HCT116 (cell line): ENCODE results near the gene NXPE3.

Source experiments
- CTCF ChIP-seq, 3 experiments: fragments of 200-600 bp in 1 of 3; sonication (generic) in 1 of 3; IDR thresholded peaks in 2 of 3; conservative IDR thresholded peaks in 1 of 3; 2 replicates each; pipeline ENCODE4 v1.5.1; 2012 to 2017; ENCODE audit warnings: low read depth in 2 of 3, low read length in 2 of 3, antibody characterized with exemption in 1 of 3, borderline replicate concordance in 1 of 3, control low read depth in 1 of 3, mild to moderate bottlenecking in 1 of 3, mixed read lengths in 1 of 3, mixed run types in 1 of 3, moderate library complexity in 1 of 3; ENCODE audit not compliant: insufficient read depth in 1 of 3
- EZH2 ChIP-seq: fragments of 200-600 bp; sonication (generic); IDR thresholded peaks from 2 replicates; pipeline ENCODE4 v1.6.1; 2017; ENCODE audit warnings: antibody characterized with exemption, mixed run types
- EZH2phosphoT487 ChIP-seq: fragments of 200-600 bp; IDR thresholded peaks from 2 replicates; pipeline ENCODE4 v1.6.1; 2018; ENCODE audit warnings: antibody characterized with exemption, borderline replicate concordance
- POLR2A ChIP-seq: IDR thresholded peaks from 2 replicates; pipeline ENCODE4 v1.7.0; 2011; ENCODE audit warnings: borderline replicate concordance; ENCODE audit not compliant: insufficient read depth, insufficient read length; ENCODE audit errors: extremely low read depth
- POLR2AphosphoS5 ChIP-seq: IDR thresholded peaks from 2 replicates; pipeline ENCODE4 v1.6.1; 2011; ENCODE audit warnings: mild to moderate bottlenecking, low read depth, low read length, moderate library complexity
- RAD21 ChIP-seq: IDR thresholded peaks from 2 replicates; pipeline ENCODE4 v1.6.1; 2012; ENCODE audit warnings: low read depth, mild to moderate bottlenecking
- SP1 ChIP-seq: IDR thresholded peaks from 2 replicates; pipeline ENCODE4 v1.6.1; 2012; ENCODE audit warnings: low read depth
- SRF ChIP-seq: IDR thresholded peaks from 2 replicates; pipeline ENCODE4 v1.6.1; 2012; ENCODE audit warnings: low read depth
- ZFX ChIP-seq: fragments of 450-650 bp; IDR thresholded peaks from 2 replicates; pipeline ENCODE4 v1.6.1; 2017
- TF ChIP-seq, protein P1 (sequence below): IDR thresholded peaks from 2 replicates; pipeline ENCODE4 v1.6.1; 2012; ENCODE audit warnings: low read depth
- TF ChIP-seq, protein P2 (sequence below): IDR thresholded peaks from 2 replicates; pipeline ENCODE4 v1.6.1; 2011; ENCODE audit warnings: mild to moderate bottlenecking, low read length, moderate library complexity; ENCODE audit not compliant: insufficient replicate concordance; ENCODE audit errors: extremely low read depth

DNA sequence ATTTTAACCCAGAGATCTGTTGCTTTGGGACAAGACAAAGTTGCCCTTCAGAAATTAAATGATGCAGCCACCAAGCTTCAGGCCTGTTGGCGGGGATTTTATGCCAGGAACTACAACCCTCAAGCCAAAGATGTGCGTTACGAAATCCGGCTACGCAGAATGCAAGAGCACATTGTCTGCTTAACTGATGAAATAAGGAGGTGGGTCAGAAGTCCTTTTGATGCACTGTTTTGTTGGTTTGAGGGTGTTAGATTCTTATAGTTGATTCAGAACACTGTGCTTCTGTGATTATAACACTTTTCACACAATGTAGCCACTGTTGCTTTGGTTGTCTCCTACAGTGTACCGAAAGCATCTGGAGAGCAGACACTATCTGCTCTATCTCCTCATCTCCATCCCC is 20.8 kb upstream of the NXPE3 start:
- TF ChIP-seq RAD21 (no peak), EZH2phosphoT487 (no peak), POLR2AphosphoS5 (no peak), CTCF (IDR thresholded peaks at IDR 0.05 in 2 of 3, conservative IDR thresholded peaks at IDR 0.05 in 1 of 3; ENCODE audit: borderline replicate concordance in 1 of 3, insufficient read depth in 1 of 3, low read depth in 2 of 3, low read length in 2 of 3) (no peak), SP1 (no peak), POLR2A (no peak), SRF (no peak), ZFX (no peak), EZH2 (no peak)
- TF ChIP-seq, protein P1, sequence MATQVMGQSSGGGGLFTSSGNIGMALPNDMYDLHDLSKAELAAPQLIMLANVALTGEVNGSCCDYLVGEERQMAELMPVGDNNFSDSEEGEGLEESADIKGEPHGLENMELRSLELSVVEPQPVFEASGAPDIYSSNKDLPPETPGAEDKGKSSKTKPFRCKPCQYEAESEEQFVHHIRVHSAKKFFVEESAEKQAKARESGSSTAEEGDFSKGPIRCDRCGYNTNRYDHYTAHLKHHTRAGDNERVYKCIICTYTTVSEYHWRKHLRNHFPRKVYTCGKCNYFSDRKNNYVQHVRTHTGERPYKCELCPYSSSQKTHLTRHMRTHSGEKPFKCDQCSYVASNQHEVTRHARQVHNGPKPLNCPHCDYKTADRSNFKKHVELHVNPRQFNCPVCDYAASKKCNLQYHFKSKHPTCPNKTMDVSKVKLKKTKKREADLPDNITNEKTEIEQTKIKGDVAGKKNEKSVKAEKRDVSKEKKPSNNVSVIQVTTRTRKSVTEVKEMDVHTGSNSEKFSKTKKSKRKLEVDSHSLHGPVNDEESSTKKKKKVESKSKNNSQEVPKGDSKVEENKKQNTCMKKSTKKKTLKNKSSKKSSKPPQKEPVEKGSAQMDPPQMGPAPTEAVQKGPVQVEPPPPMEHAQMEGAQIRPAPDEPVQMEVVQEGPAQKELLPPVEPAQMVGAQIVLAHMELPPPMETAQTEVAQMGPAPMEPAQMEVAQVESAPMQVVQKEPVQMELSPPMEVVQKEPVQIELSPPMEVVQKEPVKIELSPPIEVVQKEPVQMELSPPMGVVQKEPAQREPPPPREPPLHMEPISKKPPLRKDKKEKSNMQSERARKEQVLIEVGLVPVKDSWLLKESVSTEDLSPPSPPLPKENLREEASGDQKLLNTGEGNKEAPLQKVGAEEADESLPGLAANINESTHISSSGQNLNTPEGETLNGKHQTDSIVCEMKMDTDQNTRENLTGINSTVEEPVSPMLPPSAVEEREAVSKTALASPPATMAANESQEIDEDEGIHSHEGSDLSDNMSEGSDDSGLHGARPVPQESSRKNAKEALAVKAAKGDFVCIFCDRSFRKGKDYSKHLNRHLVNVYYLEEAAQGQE, result no peak
- TF ChIP-seq, protein P2, sequence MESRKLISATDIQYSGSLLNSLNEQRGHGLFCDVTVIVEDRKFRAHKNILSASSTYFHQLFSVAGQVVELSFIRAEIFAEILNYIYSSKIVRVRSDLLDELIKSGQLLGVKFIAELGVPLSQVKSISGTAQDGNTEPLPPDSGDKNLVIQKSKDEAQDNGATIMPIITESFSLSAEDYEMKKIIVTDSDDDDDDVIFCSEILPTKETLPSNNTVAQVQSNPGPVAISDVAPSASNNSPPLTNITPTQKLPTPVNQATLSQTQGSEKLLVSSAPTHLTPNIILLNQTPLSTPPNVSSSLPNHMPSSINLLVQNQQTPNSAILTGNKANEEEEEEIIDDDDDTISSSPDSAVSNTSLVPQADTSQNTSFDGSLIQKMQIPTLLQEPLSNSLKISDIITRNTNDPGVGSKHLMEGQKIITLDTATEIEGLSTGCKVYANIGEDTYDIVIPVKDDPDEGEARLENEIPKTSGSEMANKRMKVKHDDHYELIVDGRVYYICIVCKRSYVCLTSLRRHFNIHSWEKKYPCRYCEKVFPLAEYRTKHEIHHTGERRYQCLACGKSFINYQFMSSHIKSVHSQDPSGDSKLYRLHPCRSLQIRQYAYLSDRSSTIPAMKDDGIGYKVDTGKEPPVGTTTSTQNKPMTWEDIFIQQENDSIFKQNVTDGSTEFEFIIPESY, result no peak
